GM23338 (cell line): ENCODE data around the gene ANKS1B.

Experiments
- EZH2phosphoT487 ChIP-seq: fragments of 200-600 bp; sonication (generic); IDR thresholded peaks from one replicate; pipeline ENCODE4 v1.8.1; 2018; ENCODE audit warnings: antibody characterized with exemption; ENCODE audit not compliant: unreplicated experiment
- POLR2AphosphoS5 ChIP-seq: IDR thresholded peaks from 2 replicates; pipeline ENCODE4 v1.6.1; 2016; ENCODE audit warnings: antibody characterized with exemption, low read depth
- TF ChIP-seq, protein P1 (sequence below), 2 experiments: fragments of 200-600 bp in 1 of 2; sonication (generic) in 1 of 2; conservative IDR thresholded peaks; 2 replicates each; pipeline versions ENCODE4 v1.5.1 to v1.6.1; 2016 to 2017; ENCODE audit warnings: antibody characterized with exemption in 2 of 2, low read depth in 2 of 2, mild to moderate bottlenecking in 2 of 2, moderate library complexity in 1 of 2

- TF ChIP-seq, protein P1, sequence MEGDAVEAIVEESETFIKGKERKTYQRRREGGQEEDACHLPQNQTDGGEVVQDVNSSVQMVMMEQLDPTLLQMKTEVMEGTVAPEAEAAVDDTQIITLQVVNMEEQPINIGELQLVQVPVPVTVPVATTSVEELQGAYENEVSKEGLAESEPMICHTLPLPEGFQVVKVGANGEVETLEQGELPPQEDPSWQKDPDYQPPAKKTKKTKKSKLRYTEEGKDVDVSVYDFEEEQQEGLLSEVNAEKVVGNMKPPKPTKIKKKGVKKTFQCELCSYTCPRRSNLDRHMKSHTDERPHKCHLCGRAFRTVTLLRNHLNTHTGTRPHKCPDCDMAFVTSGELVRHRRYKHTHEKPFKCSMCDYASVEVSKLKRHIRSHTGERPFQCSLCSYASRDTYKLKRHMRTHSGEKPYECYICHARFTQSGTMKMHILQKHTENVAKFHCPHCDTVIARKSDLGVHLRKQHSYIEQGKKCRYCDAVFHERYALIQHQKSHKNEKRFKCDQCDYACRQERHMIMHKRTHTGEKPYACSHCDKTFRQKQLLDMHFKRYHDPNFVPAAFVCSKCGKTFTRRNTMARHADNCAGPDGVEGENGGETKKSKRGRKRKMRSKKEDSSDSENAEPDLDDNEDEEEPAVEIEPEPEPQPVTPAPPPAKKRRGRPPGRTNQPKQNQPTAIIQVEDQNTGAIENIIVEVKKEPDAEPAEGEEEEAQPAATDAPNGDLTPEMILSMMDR (conservative IDR thresholded peaks at IDR 0.05; ENCODE audit: low read depth in 2 of 2): no peak
- no peak for TF ChIP-seq EZH2phosphoT487
- TF ChIP-seq POLR2AphosphoS5: no peak
These were observed 298.6 kb downstream of the ANKS1B start for GRCh38 chr12:99686142-99686541.
